HUES6 (cell line): Measurements from ENCODE around the gene BAHCC1.

ENCODE experiments used
- H3K27ac ChIP-seq: 2 replicates; pipeline ENCODE4 v1.7.0; 2013; ENCODE audit warnings: low read depth, mild to moderate bottlenecking, low read length, inconsistent platforms
- H3K27me3 ChIP-seq: 2 replicates; pipeline ENCODE4 v1.6.1; 2013; ENCODE audit warnings: low read length; ENCODE audit not compliant: control insufficient read depth, insufficient read depth
- H3K36me3 ChIP-seq: 2 replicates; pipeline ENCODE4 v1.6.1; 2013; ENCODE audit warnings: low read length; ENCODE audit not compliant: control insufficient read depth, insufficient read depth
- H3K4me1 ChIP-seq: 2 replicates; pipeline ENCODE4 v1.6.1; 2013; ENCODE audit warnings: low read length; ENCODE audit not compliant: control insufficient read depth, insufficient read depth
- H3K4me3 ChIP-seq: 2 replicates; pipeline ENCODE4 v1.5.1; 2013; ENCODE audit warnings: low read depth, low read length
- H3K9ac ChIP-seq: one replicate; pipeline ENCODE4 v1.6.1; 2013; ENCODE audit warnings: mild to moderate bottlenecking, low read length
- H3K9me3 ChIP-seq: 2 replicates; pipeline ENCODE4 v1.6.1; 2013; ENCODE audit warnings: low read depth, low read length; ENCODE audit not compliant: control insufficient read depth, insufficient read depth

The BAHCC1 gene

DNA sequence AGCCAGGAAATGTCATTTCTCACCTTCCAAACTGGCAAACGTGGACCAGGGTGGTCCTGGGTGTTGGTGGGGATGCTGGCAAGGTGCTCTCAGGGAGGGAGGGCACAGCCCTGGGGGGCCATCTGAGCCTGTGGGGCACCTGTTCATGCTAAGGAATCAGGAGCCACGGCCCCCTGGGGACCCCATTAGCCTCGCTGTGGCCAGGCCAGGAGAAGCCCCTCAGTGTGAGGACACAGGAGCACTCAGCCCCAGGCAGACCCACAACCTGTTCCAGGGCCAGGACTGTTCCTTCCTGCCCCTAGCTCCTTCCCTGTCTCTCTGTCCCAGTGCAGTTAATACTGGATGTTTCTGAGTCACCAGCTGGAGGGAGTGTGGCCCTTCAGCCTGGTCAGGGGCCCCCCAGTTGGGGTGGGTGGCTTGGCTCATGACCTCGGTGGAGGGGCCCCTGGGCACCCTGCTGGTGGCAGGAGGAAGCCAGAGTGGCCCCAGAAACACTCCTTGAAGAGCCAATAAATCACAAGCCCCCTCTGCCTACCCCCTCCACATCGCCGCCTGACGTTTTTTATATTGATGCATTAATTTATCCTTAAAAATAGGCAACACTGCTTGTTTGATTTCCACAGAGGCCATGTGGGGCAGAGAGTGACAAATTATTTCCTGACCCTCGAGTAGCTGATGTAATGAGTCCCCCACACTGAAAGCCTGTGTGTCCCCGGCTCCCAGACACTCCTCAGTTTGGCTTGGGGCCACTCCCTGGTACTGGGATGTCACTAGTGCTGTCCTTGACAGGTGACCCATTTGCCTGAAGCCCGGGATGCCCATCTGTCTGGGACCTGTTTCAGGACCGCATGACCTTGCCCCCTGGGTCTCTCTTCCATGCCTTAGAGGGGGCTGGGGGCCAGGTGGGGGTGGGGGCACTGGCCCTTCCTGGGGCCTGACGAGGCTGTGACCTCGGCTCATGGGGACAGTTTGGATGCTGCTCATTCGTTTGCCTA lies 95.0 kb downstream of the BAHCC1 start:
- Histone ChIP-seq H3K9ac (no peak overlapping the region), H3K9me3 (no peaks in the 10 kb centered on the region), H3K27me3 (peaks cover 22% of the 10 kb centered on the region), H3K27ac (no peak overlapping the region), H3K4me3 (peak overlapping the region; percentile 24; the same call in 1 of the 2 replicates), H3K4me1 (peaks cover 32% of the 10 kb centered on the region), H3K36me3 (no peaks in the 10 kb centered on the region)

DNA sequence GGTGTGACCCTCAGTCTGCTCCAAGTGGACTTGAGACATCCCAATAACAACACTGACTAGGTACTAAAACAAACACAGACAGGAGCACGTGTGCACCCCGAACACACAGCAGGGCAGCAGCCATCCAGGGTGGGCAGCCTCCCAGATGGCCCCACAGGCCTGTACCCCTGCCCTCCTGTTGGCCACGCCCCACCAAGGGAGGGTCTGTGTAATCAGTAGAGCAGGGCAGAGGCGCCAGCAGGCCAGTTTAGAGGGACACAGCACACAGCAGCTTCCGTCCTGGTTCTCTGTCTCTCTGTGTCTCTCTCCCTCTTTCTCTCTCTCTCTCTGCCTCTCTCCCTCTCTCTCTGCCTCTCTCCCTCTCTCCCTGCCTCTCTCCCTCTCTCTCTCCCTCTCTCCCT lies 95.9 kb downstream of the BAHCC1 start:
- Histone ChIP-seq H3K27me3 (peaks cover 20% of the 10 kb centered on the region), H3K9ac (no peak overlapping the region)

DNA sequence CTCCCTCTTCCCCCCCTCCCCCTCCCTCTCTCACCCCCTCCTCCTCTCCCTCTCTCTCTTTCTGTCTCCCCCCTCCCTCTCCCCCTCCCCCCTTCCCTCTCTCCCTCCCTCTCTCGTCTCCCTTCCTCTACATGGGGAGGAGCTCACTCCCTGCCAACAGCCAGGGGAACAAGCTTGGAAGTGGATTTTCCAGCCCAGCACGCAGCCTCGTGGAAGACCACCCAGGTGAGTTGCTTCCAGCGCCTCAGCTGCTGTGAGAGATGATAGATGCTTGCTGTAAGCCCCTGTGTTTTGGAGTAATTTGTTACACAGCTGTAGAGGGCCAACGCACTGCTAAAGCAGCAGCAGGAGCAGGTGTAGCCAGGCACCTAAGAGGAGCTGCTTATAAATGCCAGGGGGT lies 96.5 kb downstream of the BAHCC1 start:
- peaks cover 32% of the 10 kb centered on the region for H3K4me1 ChIP-seq
- H3K27ac ChIP-seq, result no peak overlapping the region
- H3K9ac ChIP-seq, result no peak overlapping the region
- H3K27me3 ChIP-seq, result peaks cover 17% of the 10 kb centered on the region
- no peaks in the 10 kb centered on the region for H3K36me3 ChIP-seq
- no peak overlapping the region for H3K4me3 ChIP-seq
- H3K9me3 ChIP-seq, result no peaks in the 10 kb centered on the region

More for the DNA sequence above, 95.9 kb downstream of the BAHCC1 start:
- H3K9me3 ChIP-seq, result no peaks in the 10 kb centered on the region
- H3K36me3 ChIP-seq, result no peaks in the 10 kb centered on the region
- H3K4me3 ChIP-seq, result no peak overlapping the region
- H3K27ac ChIP-seq, result no peak overlapping the region
- peaks cover 32% of the 10 kb centered on the region for H3K4me1 ChIP-seq

DNA sequence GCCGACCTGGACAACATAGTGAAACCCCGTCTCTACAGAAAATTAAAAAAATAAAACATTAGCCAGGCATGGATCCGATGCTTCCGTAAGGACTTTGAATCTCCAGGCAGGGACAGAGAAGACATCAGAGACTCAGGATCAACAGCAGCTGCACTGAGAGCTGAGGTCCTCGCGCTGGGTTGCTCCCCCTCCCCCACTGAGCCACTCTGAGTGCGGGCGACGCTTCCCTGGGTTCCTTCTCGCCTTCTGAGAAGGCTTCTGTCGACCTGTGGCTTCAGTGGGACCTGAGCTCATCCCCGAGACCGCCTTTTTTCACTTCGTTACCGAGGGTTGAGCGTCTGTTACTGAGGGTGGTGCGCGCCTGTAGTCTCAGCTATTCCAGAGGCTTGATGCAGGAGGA lies 96.9 kb downstream of the BAHCC1 start:
- Histone ChIP-seq H3K4me3 (no peak overlapping the region), H3K9me3 (no peaks in the 10 kb centered on the region), H3K27ac (no peak overlapping the region), H3K36me3 (no peaks in the 10 kb centered on the region), H3K9ac (no peak overlapping the region), H3K4me1 (peaks cover 32% of the 10 kb centered on the region), H3K27me3 (peaks cover 16% of the 10 kb centered on the region)

DNA sequence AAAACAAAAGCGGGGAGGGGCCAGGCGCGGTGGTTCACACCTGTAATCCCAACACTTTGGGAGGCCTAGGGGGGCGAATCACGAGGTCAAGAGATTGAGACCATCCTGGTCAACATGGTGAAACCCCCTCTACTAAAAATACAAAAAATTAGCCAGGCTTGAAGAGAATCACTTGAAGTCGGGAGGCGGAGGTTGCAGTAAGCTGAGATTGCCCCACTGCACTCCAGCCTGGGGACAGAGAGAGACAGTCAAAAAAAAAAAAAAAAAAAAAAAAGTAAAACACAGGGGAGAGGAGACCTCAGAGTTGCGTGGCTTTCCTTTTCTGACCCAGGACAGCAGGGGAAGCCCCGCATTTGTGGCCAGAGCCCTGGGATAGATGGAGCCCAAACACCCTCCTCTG lies 97.4 kb downstream of the BAHCC1 start:
- Histone ChIP-seq H3K27ac (no peak overlapping the region), H3K9me3 (no peaks in the 10 kb centered on the region), H3K27me3 (peaks cover 13% of the 10 kb centered on the region), H3K9ac (no peak overlapping the region), H3K4me1 (peaks cover 32% of the 10 kb centered on the region), H3K36me3 (no peaks in the 10 kb centered on the region), H3K4me3 (no peak overlapping the region)

DNA sequence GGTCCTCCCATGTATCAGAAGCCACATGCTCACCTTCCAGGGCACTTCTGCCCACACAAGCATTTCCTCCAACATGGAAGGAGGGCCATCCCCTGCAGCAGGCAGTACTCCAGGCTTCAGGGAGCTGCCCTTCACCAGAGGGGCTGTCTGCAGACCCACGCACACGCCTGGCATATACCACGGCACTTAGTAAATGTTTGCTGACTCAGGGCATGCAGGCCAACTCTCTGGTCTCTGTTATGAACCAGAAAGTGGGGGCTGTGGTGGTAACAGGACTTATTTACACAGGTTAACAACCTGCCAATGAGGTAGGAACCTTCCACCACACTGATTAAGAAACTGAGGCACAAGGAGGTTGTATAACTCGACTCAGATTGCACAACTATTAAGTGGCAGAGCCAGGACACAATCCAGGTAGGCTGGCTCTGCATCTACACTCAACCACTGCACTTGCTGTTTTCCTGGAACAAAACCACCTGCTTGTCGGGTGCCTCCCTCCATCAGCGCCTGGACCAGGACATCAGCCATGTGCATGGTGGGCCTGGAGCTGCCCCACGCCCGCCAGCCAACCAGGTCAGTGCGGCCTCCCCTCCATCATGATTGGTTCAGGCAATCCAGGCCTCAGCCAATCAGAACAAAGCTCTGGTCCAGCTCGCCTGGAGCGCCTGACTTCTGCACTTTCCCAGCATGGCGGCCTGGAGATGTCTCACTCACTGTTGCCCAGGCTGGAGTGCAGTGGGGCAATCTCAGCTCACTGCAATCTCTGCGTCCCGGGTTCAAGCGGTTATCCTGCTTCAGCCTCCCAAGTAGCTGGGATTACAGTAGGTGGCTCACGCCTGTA lies 98.2 kb downstream of the BAHCC1 start:
- no peaks in the 10 kb centered on the region for H3K9me3 ChIP-seq
- H3K4me3 ChIP-seq, result no peak overlapping the region
- H3K27ac ChIP-seq, result no peak overlapping the region
- no peak overlapping the region for H3K9ac ChIP-seq
- H3K27me3 ChIP-seq, result peaks cover 13% of the 10 kb centered on the region
- H3K4me1 ChIP-seq, result peaks cover 31% of the 10 kb centered on the region
- H3K36me3 ChIP-seq, result no peaks in the 10 kb centered on the region

DNA sequence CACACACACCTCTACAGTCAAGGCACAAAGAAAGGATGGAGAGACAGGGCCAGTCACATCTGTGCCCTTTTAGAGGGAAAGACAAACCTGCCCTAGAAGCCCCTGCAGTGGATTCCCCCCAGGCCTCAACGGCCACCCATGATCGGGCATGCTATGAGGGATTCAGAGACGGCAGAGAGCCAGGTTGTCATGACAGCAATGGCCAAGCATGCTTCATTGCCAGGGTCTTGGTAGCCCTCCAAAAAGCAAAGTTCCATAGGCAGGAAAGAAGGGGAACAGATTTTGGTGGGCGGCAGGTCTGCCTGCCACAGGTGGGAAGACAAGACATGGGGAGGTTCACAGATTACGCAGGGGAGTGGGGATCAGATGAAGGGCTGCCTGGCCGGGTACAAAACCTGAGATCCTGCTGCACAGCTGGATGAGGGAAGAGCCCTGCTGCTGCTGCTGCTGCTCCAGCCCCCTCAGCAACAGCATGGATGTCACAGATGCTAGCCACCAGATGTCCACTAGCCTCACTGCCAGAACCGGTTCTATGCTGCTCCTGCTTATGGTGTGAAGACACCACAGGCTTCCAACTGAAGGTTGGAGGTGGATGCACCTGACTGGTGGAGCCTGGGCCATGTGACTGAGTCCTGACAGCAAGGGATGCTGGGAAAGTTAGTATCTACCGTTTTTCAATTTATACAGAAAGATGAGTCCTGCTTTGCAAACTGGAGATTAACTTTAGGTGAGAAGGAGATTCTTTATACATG lies 99.5 kb downstream of the BAHCC1 start:
- no peaks in the 10 kb centered on the region for H3K36me3 ChIP-seq
- no peaks in the 10 kb centered on the region for H3K9me3 ChIP-seq
- H3K4me3 ChIP-seq, result no peak overlapping the region
- no peak overlapping the region for H3K27ac ChIP-seq
- H3K27me3 ChIP-seq, result peaks cover 13% of the 10 kb centered on the region
- H3K4me1 ChIP-seq, result peaks cover 23% of the 10 kb centered on the region
- H3K9ac ChIP-seq, result no peak overlapping the region

DNA sequence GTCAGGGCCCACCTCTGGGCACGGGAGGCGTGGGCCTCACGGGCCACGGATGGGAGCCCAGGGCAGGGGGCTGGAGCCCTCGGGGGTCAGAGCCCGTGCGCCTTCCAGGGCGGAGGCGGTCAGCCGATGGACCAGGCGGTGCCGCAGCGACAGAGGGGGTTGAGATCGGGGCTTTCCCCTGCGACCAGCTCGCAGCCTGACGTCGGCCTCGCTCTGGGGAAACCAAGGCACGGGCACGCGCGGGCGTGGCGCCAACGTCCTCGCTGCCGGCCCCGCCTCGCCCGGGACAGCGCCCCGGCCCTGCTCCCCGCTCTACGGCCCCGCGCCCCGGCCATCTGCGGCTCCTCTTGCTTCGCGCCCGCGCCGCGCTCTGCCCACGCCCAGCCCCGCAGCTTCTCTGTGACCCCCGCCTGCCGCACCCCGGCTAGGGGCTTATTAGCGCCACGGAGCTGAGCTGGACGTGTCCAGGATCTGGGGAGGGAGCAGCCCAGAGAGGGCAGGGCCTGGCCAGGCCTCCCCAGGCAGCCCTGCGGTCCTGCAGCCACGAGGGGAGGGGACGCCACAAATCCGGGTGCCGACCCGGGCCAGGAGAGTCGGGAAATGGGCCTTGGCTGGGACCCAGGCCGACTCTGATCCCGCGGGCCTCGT lies 103.8 kb downstream of the BAHCC1 start:
- Histone ChIP-seq H3K4me3 (no peak overlapping the region), H3K9ac (no peak overlapping the region), H3K36me3 (no peaks in the 10 kb centered on the region), H3K9me3 (no peaks in the 10 kb centered on the region), H3K4me1 (peaks cover 9% of the 10 kb centered on the region), H3K27ac (no peak overlapping the region), H3K27me3 (no peaks in the 10 kb centered on the region; the same call in 1 of the 2 replicates)

DNA sequence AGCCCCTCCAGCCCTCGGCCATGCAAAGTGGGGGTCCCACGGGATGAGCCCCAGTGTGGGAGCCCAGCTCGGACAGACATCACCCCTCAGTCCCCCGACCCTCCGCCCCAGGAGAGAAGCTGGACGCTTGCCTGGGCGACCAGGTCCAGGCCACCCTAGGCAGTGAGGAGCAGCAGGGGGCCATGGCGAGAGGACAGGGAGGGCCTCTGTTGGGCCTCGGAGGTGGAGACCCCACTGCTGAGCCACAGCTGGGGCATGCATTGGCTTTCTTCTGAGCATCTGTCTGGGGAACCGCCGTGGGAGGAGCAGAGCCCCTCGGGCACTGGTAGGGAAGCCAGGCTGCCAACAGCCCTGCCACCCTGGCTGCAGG lies 104.3 kb downstream of the BAHCC1 start:
- Histone ChIP-seq H3K4me3 (no peak overlapping the region), H3K9me3 (no peaks in the 10 kb centered on the region), H3K27me3 (no peaks in the 10 kb centered on the region; the same call in 1 of the 2 replicates), H3K9ac (no peak overlapping the region), H3K36me3 (no peaks in the 10 kb centered on the region), H3K4me1 (peaks cover 9% of the 10 kb centered on the region), H3K27ac (no peak overlapping the region)

DNA sequence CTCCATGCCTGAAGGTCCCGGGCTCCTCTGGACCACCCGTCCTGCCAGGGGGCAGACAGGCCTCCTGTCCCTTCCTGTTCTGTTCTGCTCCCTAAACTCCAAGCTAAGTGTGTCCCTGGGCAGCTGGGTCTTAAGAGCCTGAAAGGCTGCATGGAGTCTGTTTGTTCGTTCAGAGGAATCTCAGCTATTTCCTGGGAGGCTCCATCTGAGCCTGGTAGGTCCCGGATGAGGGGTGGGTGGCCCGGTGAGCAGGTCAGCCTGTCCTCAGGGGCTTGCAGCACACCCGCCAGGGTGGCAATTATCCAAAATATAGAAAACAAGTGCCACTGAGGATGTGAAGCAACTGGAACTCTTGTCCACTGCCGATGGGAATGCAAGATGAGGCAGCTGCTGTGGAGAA lies 104.8 kb downstream of the BAHCC1 start:
- Histone ChIP-seq H3K9me3 (no peaks in the 10 kb centered on the region), H3K9ac (no peak overlapping the region), H3K4me1 (peaks cover 9% of the 10 kb centered on the region), H3K36me3 (no peaks in the 10 kb centered on the region), H3K27me3 (no peaks in the 10 kb centered on the region; the same call in 1 of the 2 replicates), H3K27ac (no peak overlapping the region), H3K4me3 (no peak overlapping the region)
